ENCODE results near the gene UBE2L5.

Gene UBE2L5

GRCh38 chr13:30423891-30424290, 1.6 kb downstream of the UBE2L5 start:
- no peak for TF ChIP-seq CTCF (conservative IDR thresholded peaks at IDR 0.05; ENCODE audit: low read depth, low read length)
- no peak for DNase-seq (ENCODE audit: low read depth)

GRCh38 chr13:30429235-30429634, 6.9 kb downstream of the UBE2L5 start:
- H3K4me3 ChIP-seq (ENCODE audit: low read depth, low read length), result no peak overlapping the region
- no peak for TF ChIP-seq CTCF (conservative IDR thresholded peaks at IDR 0.05; ENCODE audit: low read depth, low read length)
- no peak for DNase-seq (ENCODE audit: low read depth)

More at GRCh38 chr13:30423891-30424290, 1.6 kb downstream of the UBE2L5 start:
- H3K4me3 ChIP-seq (ENCODE audit: low read depth, low read length), result no peak overlapping the region

GRCh38 chr13:30429721-30430694, 7.7 kb downstream of the UBE2L5 start:
- no peak for TF ChIP-seq CTCF (conservative IDR thresholded peaks at IDR 0.05; ENCODE audit: low read depth, low read length)
- H3K4me3 ChIP-seq (ENCODE audit: low read depth, low read length), result no peak overlapping the region
- peak; percentile 93 for DNase-seq (ENCODE audit: low read depth)

- DNase-seq (ENCODE audit: low read depth), result peak; percentile 33
- no peak overlapping the region for H3K4me3 ChIP-seq (ENCODE audit: low read depth, low read length)
- no peak for TF ChIP-seq CTCF (conservative IDR thresholded peaks at IDR 0.05; ENCODE audit: low read depth, low read length)
These were observed 9.1 kb downstream of the UBE2L5 start for GRCh38 chr13:30431269-30431940.

GRCh38 chr13:30435911-30436451, 13.7 kb downstream of the UBE2L5 start:
- no peak overlapping the region for H3K4me3 ChIP-seq (ENCODE audit: low read depth, low read length)
- TF ChIP-seq CTCF (conservative IDR thresholded peaks at IDR 0.05; ENCODE audit: low read depth, low read length), result no peak
- DNase-seq (ENCODE audit: low read depth), result no peak

- DNase-seq (ENCODE audit: low read depth), result no peak
- no peak for TF ChIP-seq CTCF (conservative IDR thresholded peaks at IDR 0.05; ENCODE audit: low read depth, low read length)
- no peak overlapping the region for H3K4me3 ChIP-seq (ENCODE audit: low read depth, low read length)
These were observed 14.9 kb downstream of the UBE2L5 start for GRCh38 chr13:30437177-30437576.
